Loucy (cell line): ENCODE results near the gene IL10RA.

Experiments used
- EZH2phosphoT487 ChIP-seq: fragments of 200-600 bp; IDR thresholded peaks from 2 replicates; pipeline ENCODE4 v1.6.1; 2018; ENCODE audit warnings: antibody characterized with exemption, mild to moderate bottlenecking, moderate library complexity, borderline replicate concordance
- TF ChIP-seq, protein P1 (sequence below): fragments of 200-600 bp; sonication (generic); conservative IDR thresholded peaks from 2 replicates; pipeline ENCODE4 v1.5.1; 2014; ENCODE audit warnings: mild to moderate bottlenecking, antibody characterized with exemption, low read length

- TF ChIP-seq, protein P1, sequence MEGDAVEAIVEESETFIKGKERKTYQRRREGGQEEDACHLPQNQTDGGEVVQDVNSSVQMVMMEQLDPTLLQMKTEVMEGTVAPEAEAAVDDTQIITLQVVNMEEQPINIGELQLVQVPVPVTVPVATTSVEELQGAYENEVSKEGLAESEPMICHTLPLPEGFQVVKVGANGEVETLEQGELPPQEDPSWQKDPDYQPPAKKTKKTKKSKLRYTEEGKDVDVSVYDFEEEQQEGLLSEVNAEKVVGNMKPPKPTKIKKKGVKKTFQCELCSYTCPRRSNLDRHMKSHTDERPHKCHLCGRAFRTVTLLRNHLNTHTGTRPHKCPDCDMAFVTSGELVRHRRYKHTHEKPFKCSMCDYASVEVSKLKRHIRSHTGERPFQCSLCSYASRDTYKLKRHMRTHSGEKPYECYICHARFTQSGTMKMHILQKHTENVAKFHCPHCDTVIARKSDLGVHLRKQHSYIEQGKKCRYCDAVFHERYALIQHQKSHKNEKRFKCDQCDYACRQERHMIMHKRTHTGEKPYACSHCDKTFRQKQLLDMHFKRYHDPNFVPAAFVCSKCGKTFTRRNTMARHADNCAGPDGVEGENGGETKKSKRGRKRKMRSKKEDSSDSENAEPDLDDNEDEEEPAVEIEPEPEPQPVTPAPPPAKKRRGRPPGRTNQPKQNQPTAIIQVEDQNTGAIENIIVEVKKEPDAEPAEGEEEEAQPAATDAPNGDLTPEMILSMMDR = no peak
- no peak for TF ChIP-seq EZH2phosphoT487
These were observed 63.6 kb downstream of the IL10RA start for GRCh38 chr11:118049771-118050170.
